Endothelial cell (in vitro differentiated cells): Measurements from ENCODE around the gene PCGF6. TPM values are rescaled to one million over a fixed set of nuclear protein-coding genes. Genes with fewer than 3 reads are reported as not detected.

ENCODE experiments used
- DNase-seq: peaks from one replicate; pipeline ENCODE4 v3.0.0; 2021; ENCODE audit warnings: low spot score
- H3K27ac Mint-ChIP-seq: one replicate; pipeline ENCODE4 v1.8.0; 2021; ENCODE audit warnings: mixed read lengths, inconsistent platforms; ENCODE audit not compliant: unreplicated experiment
- H3K27me3 Mint-ChIP-seq: one replicate; pipeline ENCODE4 v1.8.0; 2021; ENCODE audit warnings: mild to moderate bottlenecking, moderate library complexity, mixed read lengths, inconsistent platforms; ENCODE audit not compliant: unreplicated experiment
- H3K36me3 Mint-ChIP-seq: one replicate; pipeline ENCODE4 v1.8.0; 2021; ENCODE audit warnings: mild to moderate bottlenecking, low read depth, mixed read lengths, inconsistent platforms; ENCODE audit not compliant: unreplicated experiment
- H3K4me1 Mint-ChIP-seq: one replicate; pipeline ENCODE4 v1.8.0; 2021; ENCODE audit warnings: mild to moderate bottlenecking, mixed read lengths, inconsistent platforms; ENCODE audit not compliant: unreplicated experiment
- H3K4me3 Mint-ChIP-seq: one replicate; pipeline ENCODE4 v1.8.0; 2021; ENCODE audit warnings: mild to moderate bottlenecking, mixed read lengths, inconsistent platforms; ENCODE audit not compliant: unreplicated experiment
- H3K9me3 Mint-ChIP-seq: one replicate; pipeline ENCODE4 v1.8.0; 2021; ENCODE audit warnings: mixed read lengths, inconsistent platforms; ENCODE audit not compliant: unreplicated experiment
- CTCF ChIP-seq: fragments of 200-600 bp; sonication (generic); IDR thresholded peaks from one replicate; pipeline ENCODE4 v1.5.0; 2021; ENCODE audit warnings: antibody characterized with exemption; ENCODE audit not compliant: unreplicated experiment
- total RNA-seq: library from RNA; stranded (reverse); fragmentation: NEBNext Ultra II Directional; extraction: Animal tissue kit (Norgen Biotek cat#: 25700); gene quantifications from one replicate; pipeline ENCODE4 v1.2.1, GENCODE V29; 2021; ENCODE audit not compliant: unreplicated experiment

The PCGF6 gene
- total RNA-seq, 1 donor from 2014 or later = 9.4 TPM

- peak; percentile 41 for DNase-seq
- Mint-ChIP-seq H3K9me3 (peaks cover 4% of the 10 kb centered on the region), H3K27me3 (peaks cover 16% of the 10 kb centered on the region), H3K4me3 (no peak within 1 kb of the TSS), H3K27ac (no peak within 1 kb of the TSS), H3K4me1 (peaks cover 10% of the 10 kb centered on the region), H3K36me3 (peaks cover 6% of the 10 kb centered on the region)
- no peak for TF ChIP-seq CTCF
Measured at GRCh38 chr10:103276896-103277712, 73.8 kb downstream of the PCGF6 start, which contains the start of gene INA. INA (plus strand) TSS chr10:103277138; CDS start chr10:103277212, 74 bp downstream.

GRCh38 chr10:103276251-103276895 lies 74.6 kb downstream of the PCGF6 start:
- Mint-ChIP-seq H3K27ac (no peak overlapping the region), H3K27me3 (peaks cover 16% of the 10 kb centered on the region), H3K4me1 (peaks cover 7% of the 10 kb centered on the region), H3K36me3 (peaks cover 6% of the 10 kb centered on the region), H3K9me3 (peaks cover 4% of the 10 kb centered on the region), H3K4me3 (no peak overlapping the region)
- no peak for TF ChIP-seq CTCF
- no peak for DNase-seq

GRCh38 chr10:103273041-103273441 lies 77.9 kb downstream of the PCGF6 start:
- no peaks in the 10 kb centered on the region for H3K9me3 Mint-ChIP-seq
- no peaks in the 10 kb centered on the region for H3K36me3 Mint-ChIP-seq
- TF ChIP-seq CTCF = no peak
- H3K4me1 Mint-ChIP-seq = no peaks in the 10 kb centered on the region
- no peak overlapping the region for H3K4me3 Mint-ChIP-seq
- H3K27ac Mint-ChIP-seq = peak overlapping the region; percentile 7
- DNase-seq = no peak
- peaks cover 9% of the 10 kb centered on the region for H3K27me3 Mint-ChIP-seq

- peak; percentile 76 for DNase-seq
- peaks cover 4% of the 10 kb centered on the region for H3K36me3 Mint-ChIP-seq
- H3K27ac Mint-ChIP-seq = no peak overlapping the region
- H3K27me3 Mint-ChIP-seq = peaks cover 1% of the 10 kb centered on the region
- no peak overlapping the region for H3K4me3 Mint-ChIP-seq
- H3K9me3 Mint-ChIP-seq = peaks cover 8% of the 10 kb centered on the region
- H3K4me1 Mint-ChIP-seq = no peaks in the 10 kb centered on the region
- no peak for TF ChIP-seq CTCF
Measured at GRCh38 chr10:103265717-103266329, 85.1 kb downstream of the PCGF6 start.

GRCh38 chr10:103262229-103262628 lies 88.7 kb downstream of the PCGF6 start:
- no peak overlapping the region for H3K27ac Mint-ChIP-seq
- peaks cover 16% of the 10 kb centered on the region for H3K9me3 Mint-ChIP-seq
- peaks cover 1% of the 10 kb centered on the region for H3K27me3 Mint-ChIP-seq
- H3K36me3 Mint-ChIP-seq = peaks cover 17% of the 10 kb centered on the region
- H3K4me1 Mint-ChIP-seq = no peaks in the 10 kb centered on the region
- H3K4me3 Mint-ChIP-seq = no peak overlapping the region
- no peak for DNase-seq
- TF ChIP-seq CTCF = no peak
